HCT116 (cell line): Measurements from ENCODE around the gene ZACN. TPM values are rescaled to one million over a fixed set of nuclear protein-coding genes. Genes with fewer than 3 reads are reported as not detected.

ENCODE experiments used
- ATAC-seq: fragments of 200-7000 bp; cut with Tn5 transposase; 2 replicates; pipeline ENCODE4 v1.9.1; 2020; ENCODE audit warnings: mild to moderate bottlenecking, moderate library complexity
- BruUV-seq: library from RNA; stranded (reverse); fragments of 400-500 nt; replicated peaks from 2 replicates; lab custom pipeline; 2021; lab: Mats Ljungman, UMichigan
- CTCF ChIA-PET: fragments of 300-600 bp; sonication (Branson Sonifier 250); formaldehyde crosslinking; loops from one replicate; lab custom pipeline; 2021; ENCODE audit warnings: antibody characterized with exemption; lab: Charles Lee
- POLR2A ChIA-PET: fragments of 300-600, 350-600 bp; sonication (Branson Sonifier 250); formaldehyde crosslinking; loops from one replicate; lab custom pipeline; 2021; ENCODE audit warnings: antibody characterized with exemption; lab: Charles Lee
- RAD21 ChIA-PET, 2 experiments: fragments of 300-600 bp; sonication (Branson Sonifier 250); formaldehyde crosslinking; loops; one replicate each; lab custom pipeline; 2023; ENCODE audit warnings: low total read pairs in 2 of 2; ENCODE audit not compliant: uncharacterized antibody in 2 of 2, unreplicated experiment in 2 of 2, low non-redundant PET in 1 of 2; lab: Charles Lee
- DNase-seq: peaks from one replicate; pipeline ENCODE4 v3.0.0-alpha.2; 2010; ENCODE audit warnings: low read depth, low spot score
- H2AFZ ChIP-seq: fragments of 200-600 bp; shearing (Covaris generic), sonication (generic); 2 replicates; pipeline ENCODE4 v1.6.1; 2017; ENCODE audit warnings: low read depth, mixed run types, mixed read lengths, antibody characterized with exemption, low read length; ENCODE audit not compliant: poor library complexity, severe bottlenecking
- H3K27ac ChIP-seq: 2 replicates; pipeline ENCODE4 v1.5.1; 2012; ENCODE audit warnings: low read depth, low read length
- H3K27me3 ChIP-seq: fragments of 200-600 bp; sonication (generic); 2 replicates; pipeline ENCODE4 v1.6.1; 2016; ENCODE audit warnings: mixed run types, low read length, mixed read lengths; ENCODE audit not compliant: insufficient read depth
- H3K36me3 ChIP-seq, 2 experiments: fragments of 200-500 bp in 1 of 2; fragments of 200-600 bp in 1 of 2; sonication (Bioruptor generic) in 1 of 2; sonication (generic) in 1 of 2; 2 replicates each; pipeline versions ENCODE4 v1.5.1 to v1.6.1; 2014 to 2016; ENCODE audit warnings: low read length in 2 of 2, inconsistent platforms in 1 of 2, mixed read lengths in 1 of 2, mixed run types in 1 of 2; ENCODE audit not compliant: insufficient read depth in 2 of 2, control insufficient read depth in 1 of 2
- H3K4me1 ChIP-seq, 2 experiments: fragments of 200-600 bp in 1 of 2; sonication (generic) in 1 of 2; 2 replicates each; pipeline versions ENCODE4 v1.5.1 to v1.6.1; 2012 to 2017; ENCODE audit warnings: low read length in 2 of 2, inconsistent platforms in 1 of 2, mild to moderate bottlenecking in 1 of 2, mixed read lengths in 1 of 2, mixed run types in 1 of 2, moderate library complexity in 1 of 2; ENCODE audit not compliant: insufficient read depth in 2 of 2, control insufficient read depth in 1 of 2
- H3K4me2 ChIP-seq: fragments of 200-600 bp; sonication (generic); 2 replicates; pipeline ENCODE4 v1.6.1; 2017; ENCODE audit warnings: mixed run types, low read length, mixed read lengths
- H3K4me3 ChIP-seq, 2 experiments: fragments of 200-600 bp in 1 of 2; sonication (generic) in 1 of 2; replicated peaks in 1 of 2; 2 replicates each; pipeline ENCODE4 v1.5.1; 2011 to 2016; ENCODE audit warnings: low read length in 2 of 2, control low read depth in 1 of 2, low read depth in 1 of 2, mild to moderate bottlenecking in 1 of 2, mixed read lengths in 1 of 2, mixed run types in 1 of 2
- H3K79me2 ChIP-seq: fragments of 200-600 bp; sonication (generic); 2 replicates; pipeline ENCODE4 v1.6.1; 2017; ENCODE audit warnings: mild to moderate bottlenecking, mixed run types, low read length, moderate library complexity, mixed read lengths; ENCODE audit not compliant: insufficient read depth
- H3K9ac ChIP-seq: fragments of 200-600 bp; sonication (generic); 2 replicates; pipeline ENCODE4 v1.6.1; 2016; ENCODE audit warnings: low read length, mixed read lengths
- H3K9me2 ChIP-seq: fragments of 200-600 bp; sonication (generic), shearing (Covaris generic); 2 replicates; pipeline ENCODE4 v1.6.1; 2017; ENCODE audit warnings: mixed run types, mild to moderate bottlenecking, moderate library complexity; ENCODE audit not compliant: insufficient read depth
- H3K9me3 ChIP-seq, 2 experiments: fragments of 200-500 bp in 1 of 2; fragments of 200-600 bp in 1 of 2; sonication (Bioruptor generic) in 1 of 2; sonication (generic) in 1 of 2; 2 replicates each; pipeline ENCODE4 v1.6.1; 2014 to 2017; ENCODE audit warnings: low read length in 2 of 2, mixed read lengths in 2 of 2, inconsistent platforms in 1 of 2, low read depth in 1 of 2, mild to moderate bottlenecking in 1 of 2, mixed run types in 1 of 2, moderate library complexity in 1 of 2; ENCODE audit not compliant: control insufficient read depth in 1 of 2, insufficient read depth in 1 of 2
- H4K20me1 ChIP-seq: fragments of 200-600 bp; sonication (generic), shearing (Covaris generic); 2 replicates; pipeline ENCODE4 v1.6.1; 2017; ENCODE audit warnings: mixed run types, mild to moderate bottlenecking, moderate library complexity; ENCODE audit not compliant: insufficient read depth
- CBX3 ChIP-seq: IDR thresholded peaks from 2 replicates; pipeline ENCODE4 v1.6.1; 2012; ENCODE audit warnings: low read depth
- EGR1 ChIP-seq: IDR thresholded peaks from 2 replicates; pipeline ENCODE4 v1.6.1; 2012; ENCODE audit warnings: low read depth
- ELF1 ChIP-seq: IDR thresholded peaks from 2 replicates; pipeline ENCODE4 v1.6.1; 2012; ENCODE audit warnings: low read depth, borderline replicate concordance
- EZH2 ChIP-seq: fragments of 200-600 bp; sonication (generic); IDR thresholded peaks from 2 replicates; pipeline ENCODE4 v1.6.1; 2017; ENCODE audit warnings: antibody characterized with exemption, mixed run types
- EZH2phosphoT487 ChIP-seq: fragments of 200-600 bp; IDR thresholded peaks from 2 replicates; pipeline ENCODE4 v1.6.1; 2018; ENCODE audit warnings: antibody characterized with exemption, borderline replicate concordance
- FOSL1 ChIP-seq: IDR thresholded peaks from 2 replicates; pipeline ENCODE4 v1.6.1; 2012; ENCODE audit warnings: low read depth
- JUND ChIP-seq: IDR thresholded peaks from 2 replicates; pipeline ENCODE4 v1.6.1; 2012
- POLR2A ChIP-seq: IDR thresholded peaks from 2 replicates; pipeline ENCODE4 v1.7.0; 2011; ENCODE audit warnings: borderline replicate concordance; ENCODE audit not compliant: insufficient read depth, insufficient read length; ENCODE audit errors: extremely low read depth
- POLR2AphosphoS5 ChIP-seq: IDR thresholded peaks from 2 replicates; pipeline ENCODE4 v1.6.1; 2011; ENCODE audit warnings: mild to moderate bottlenecking, low read depth, low read length, moderate library complexity
- RAD21 ChIP-seq: IDR thresholded peaks from 2 replicates; pipeline ENCODE4 v1.6.1; 2012; ENCODE audit warnings: low read depth, mild to moderate bottlenecking
- SIN3A ChIP-seq: IDR thresholded peaks from 2 replicates; pipeline ENCODE4 v1.6.1; 2012; ENCODE audit warnings: low read depth
- SP1 ChIP-seq: IDR thresholded peaks from 2 replicates; pipeline ENCODE4 v1.6.1; 2012; ENCODE audit warnings: low read depth
- SRF ChIP-seq: IDR thresholded peaks from 2 replicates; pipeline ENCODE4 v1.6.1; 2012; ENCODE audit warnings: low read depth
- TCF7L2 ChIP-seq: IDR thresholded peaks from 2 replicates; pipeline ENCODE4 v1.7.0; 2011; ENCODE audit warnings: borderline replicate concordance, inconsistent platforms; ENCODE audit not compliant: insufficient read depth, insufficient read length; ENCODE audit errors: extremely low read depth
- intact Hi-C: fragments of 100-400 bp; cut with micrococcal nuclease; formaldehyde crosslinking; loops from 2 replicates; pipeline ENCODE4 v1.10.0; 2022
- total RNA-seq: library from RNA; stranded (reverse); gene quantifications from one replicate; pipeline ENCODE4 v1.2.1, GENCODE V29; 2021; ENCODE audit not compliant: unreplicated experiment
- TF ChIP-seq, protein P1 (sequence below), 3 experiments: fragments of 200-600 bp in 1 of 3; sonication (generic) in 1 of 3; IDR thresholded peaks in 2 of 3; conservative IDR thresholded peaks in 1 of 3; 2 replicates each; pipeline ENCODE4 v1.5.1; 2012 to 2017; ENCODE audit warnings: low read depth in 2 of 3, low read length in 2 of 3, antibody characterized with exemption in 1 of 3, borderline replicate concordance in 1 of 3, control low read depth in 1 of 3, mild to moderate bottlenecking in 1 of 3, mixed read lengths in 1 of 3, mixed run types in 1 of 3, moderate library complexity in 1 of 3; ENCODE audit not compliant: insufficient read depth in 1 of 3
- TF ChIP-seq, protein P2 (sequence below): IDR thresholded peaks from 2 replicates; pipeline ENCODE4 v1.6.1; 2011; ENCODE audit warnings: mild to moderate bottlenecking, low read length, moderate library complexity; ENCODE audit not compliant: insufficient replicate concordance; ENCODE audit errors: extremely low read depth
- TF ChIP-seq, protein P3 (sequence below): IDR thresholded peaks from 2 replicates; pipeline ENCODE4 v1.6.1; 2012
- TF ChIP-seq, protein P4 (sequence below): IDR thresholded peaks from 2 replicates; pipeline ENCODE4 v1.6.1; 2012
- TF ChIP-seq, protein P5 (sequence below): IDR thresholded peaks from 2 replicates; pipeline ENCODE4 v1.6.1; 2012; ENCODE audit warnings: low read depth

Gene ZACN
- total RNA-seq, 1 experiment from 2014 or later = not detected

DNA sequence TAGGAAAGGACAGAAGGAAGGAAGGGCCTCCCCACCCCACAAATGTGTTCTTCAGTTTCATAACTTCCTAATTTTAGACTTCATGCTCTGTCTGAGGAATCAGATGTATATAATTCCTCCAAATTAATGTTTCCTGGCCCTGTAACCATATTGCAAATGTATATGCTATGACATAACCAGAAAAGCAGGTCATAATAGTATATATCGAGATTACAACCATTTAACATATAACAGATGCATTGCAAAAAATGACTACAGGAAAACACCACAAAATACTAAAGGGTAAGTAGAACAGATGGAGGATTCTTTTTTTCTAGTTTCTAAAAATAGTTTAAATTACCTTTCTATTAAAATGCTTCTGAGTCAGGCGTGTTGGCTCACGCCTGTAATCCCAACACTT, 27.7 kb downstream of the ZACN start:
- peaks cover 12 to 26% of the 10 kb centered on the region in 2 experiments for H3K4me1 ChIP-seq
- no peak for DNase-seq
- no peak for ATAC-seq
- H3K9me3 ChIP-seq = no peaks in the 10 kb centered on the region
- no peak overlapping the region for H3K4me2 ChIP-seq
- H3K27ac ChIP-seq = no peak overlapping the region
- no peaks in the 10 kb centered on the region for H3K9me2 ChIP-seq
- TF ChIP-seq POLR2AphosphoS5 (no peak), TCF7L2 (no peak), RAD21 (no peak), POLR2A (no peak), EZH2phosphoT487 (no peak), FOSL1 (no peak), SRF (no peak), EZH2 (no peak), SIN3A (no peak), CBX3 (no peak), SP1 (no peak), ELF1 (no peak), EGR1 (no peak), JUND (no peak)
- TF ChIP-seq, protein P1, sequence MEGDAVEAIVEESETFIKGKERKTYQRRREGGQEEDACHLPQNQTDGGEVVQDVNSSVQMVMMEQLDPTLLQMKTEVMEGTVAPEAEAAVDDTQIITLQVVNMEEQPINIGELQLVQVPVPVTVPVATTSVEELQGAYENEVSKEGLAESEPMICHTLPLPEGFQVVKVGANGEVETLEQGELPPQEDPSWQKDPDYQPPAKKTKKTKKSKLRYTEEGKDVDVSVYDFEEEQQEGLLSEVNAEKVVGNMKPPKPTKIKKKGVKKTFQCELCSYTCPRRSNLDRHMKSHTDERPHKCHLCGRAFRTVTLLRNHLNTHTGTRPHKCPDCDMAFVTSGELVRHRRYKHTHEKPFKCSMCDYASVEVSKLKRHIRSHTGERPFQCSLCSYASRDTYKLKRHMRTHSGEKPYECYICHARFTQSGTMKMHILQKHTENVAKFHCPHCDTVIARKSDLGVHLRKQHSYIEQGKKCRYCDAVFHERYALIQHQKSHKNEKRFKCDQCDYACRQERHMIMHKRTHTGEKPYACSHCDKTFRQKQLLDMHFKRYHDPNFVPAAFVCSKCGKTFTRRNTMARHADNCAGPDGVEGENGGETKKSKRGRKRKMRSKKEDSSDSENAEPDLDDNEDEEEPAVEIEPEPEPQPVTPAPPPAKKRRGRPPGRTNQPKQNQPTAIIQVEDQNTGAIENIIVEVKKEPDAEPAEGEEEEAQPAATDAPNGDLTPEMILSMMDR (IDR thresholded peaks at IDR 0.05 in 2 of 3, conservative IDR thresholded peaks at IDR 0.05 in 1 of 3; ENCODE audit: borderline replicate concordance in 1 of 3, insufficient read depth in 1 of 3, low read depth in 2 of 3, low read length in 2 of 3) = no peak
- TF ChIP-seq, protein P2, sequence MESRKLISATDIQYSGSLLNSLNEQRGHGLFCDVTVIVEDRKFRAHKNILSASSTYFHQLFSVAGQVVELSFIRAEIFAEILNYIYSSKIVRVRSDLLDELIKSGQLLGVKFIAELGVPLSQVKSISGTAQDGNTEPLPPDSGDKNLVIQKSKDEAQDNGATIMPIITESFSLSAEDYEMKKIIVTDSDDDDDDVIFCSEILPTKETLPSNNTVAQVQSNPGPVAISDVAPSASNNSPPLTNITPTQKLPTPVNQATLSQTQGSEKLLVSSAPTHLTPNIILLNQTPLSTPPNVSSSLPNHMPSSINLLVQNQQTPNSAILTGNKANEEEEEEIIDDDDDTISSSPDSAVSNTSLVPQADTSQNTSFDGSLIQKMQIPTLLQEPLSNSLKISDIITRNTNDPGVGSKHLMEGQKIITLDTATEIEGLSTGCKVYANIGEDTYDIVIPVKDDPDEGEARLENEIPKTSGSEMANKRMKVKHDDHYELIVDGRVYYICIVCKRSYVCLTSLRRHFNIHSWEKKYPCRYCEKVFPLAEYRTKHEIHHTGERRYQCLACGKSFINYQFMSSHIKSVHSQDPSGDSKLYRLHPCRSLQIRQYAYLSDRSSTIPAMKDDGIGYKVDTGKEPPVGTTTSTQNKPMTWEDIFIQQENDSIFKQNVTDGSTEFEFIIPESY = no peak
- TF ChIP-seq, protein P3, sequence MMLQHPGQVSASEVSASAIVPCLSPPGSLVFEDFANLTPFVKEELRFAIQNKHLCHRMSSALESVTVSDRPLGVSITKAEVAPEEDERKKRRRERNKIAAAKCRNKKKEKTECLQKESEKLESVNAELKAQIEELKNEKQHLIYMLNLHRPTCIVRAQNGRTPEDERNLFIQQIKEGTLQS = no peak
- TF ChIP-seq, protein P4, sequence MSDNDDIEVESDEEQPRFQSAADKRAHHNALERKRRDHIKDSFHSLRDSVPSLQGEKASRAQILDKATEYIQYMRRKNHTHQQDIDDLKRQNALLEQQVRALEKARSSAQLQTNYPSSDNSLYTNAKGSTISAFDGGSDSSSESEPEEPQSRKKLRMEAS = no peak
- TF ChIP-seq, protein P5, sequence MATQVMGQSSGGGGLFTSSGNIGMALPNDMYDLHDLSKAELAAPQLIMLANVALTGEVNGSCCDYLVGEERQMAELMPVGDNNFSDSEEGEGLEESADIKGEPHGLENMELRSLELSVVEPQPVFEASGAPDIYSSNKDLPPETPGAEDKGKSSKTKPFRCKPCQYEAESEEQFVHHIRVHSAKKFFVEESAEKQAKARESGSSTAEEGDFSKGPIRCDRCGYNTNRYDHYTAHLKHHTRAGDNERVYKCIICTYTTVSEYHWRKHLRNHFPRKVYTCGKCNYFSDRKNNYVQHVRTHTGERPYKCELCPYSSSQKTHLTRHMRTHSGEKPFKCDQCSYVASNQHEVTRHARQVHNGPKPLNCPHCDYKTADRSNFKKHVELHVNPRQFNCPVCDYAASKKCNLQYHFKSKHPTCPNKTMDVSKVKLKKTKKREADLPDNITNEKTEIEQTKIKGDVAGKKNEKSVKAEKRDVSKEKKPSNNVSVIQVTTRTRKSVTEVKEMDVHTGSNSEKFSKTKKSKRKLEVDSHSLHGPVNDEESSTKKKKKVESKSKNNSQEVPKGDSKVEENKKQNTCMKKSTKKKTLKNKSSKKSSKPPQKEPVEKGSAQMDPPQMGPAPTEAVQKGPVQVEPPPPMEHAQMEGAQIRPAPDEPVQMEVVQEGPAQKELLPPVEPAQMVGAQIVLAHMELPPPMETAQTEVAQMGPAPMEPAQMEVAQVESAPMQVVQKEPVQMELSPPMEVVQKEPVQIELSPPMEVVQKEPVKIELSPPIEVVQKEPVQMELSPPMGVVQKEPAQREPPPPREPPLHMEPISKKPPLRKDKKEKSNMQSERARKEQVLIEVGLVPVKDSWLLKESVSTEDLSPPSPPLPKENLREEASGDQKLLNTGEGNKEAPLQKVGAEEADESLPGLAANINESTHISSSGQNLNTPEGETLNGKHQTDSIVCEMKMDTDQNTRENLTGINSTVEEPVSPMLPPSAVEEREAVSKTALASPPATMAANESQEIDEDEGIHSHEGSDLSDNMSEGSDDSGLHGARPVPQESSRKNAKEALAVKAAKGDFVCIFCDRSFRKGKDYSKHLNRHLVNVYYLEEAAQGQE = no peak
- no TSS peak for BruUV-seq
- H3K9ac ChIP-seq = no peak overlapping the region
- ChIA-PET POLR2A (no interaction called here), RAD21 (no interaction called here), CTCF (interaction anchor here (0.9 to 1.9 kb wide), 7 partner anchors 11 to 173 kb away, joined by 3 to 5 read pairs (median 4); partner anchors contain the start of gene FOXJ1)
- intact Hi-C loops = loop anchor here (2.0 to 10.0 kb wide), 2 partner anchors 92 to 202 kb away; partner anchors contain the start of gene MRPL38
- no peak overlapping the region for H2AFZ ChIP-seq
- peaks cover 2 to 3% of the 10 kb centered on the region in 2 experiments; a peak in 2 of 4 replicates for H3K36me3 ChIP-seq
- no peak overlapping the region for H3K4me3 ChIP-seq
- no peaks in the 10 kb centered on the region for H4K20me1 ChIP-seq
- peaks cover 19% of the 10 kb centered on the region for H3K79me2 ChIP-seq
- H3K27me3 ChIP-seq = no peaks in the 10 kb centered on the region
